Endothelial cell of umbilical vein (primary cell): ENCODE data around the gene MPC2. TPM values are rescaled to one million over a fixed set of nuclear protein-coding genes. Genes with fewer than 3 reads are reported as not detected.

Source experiments
- BruUV-seq: library from RNA; stranded (reverse); fragments of 400-500 nt; replicated peaks from 2 replicates; lab custom pipeline; 2021; lab: Mats Ljungman, UMichigan
- CTCF ChIA-PET: fragments of 300-600, 350-600 bp; sonication (Branson Sonifier 250); formaldehyde crosslinking; loops from one replicate; lab custom pipeline; 2021; ENCODE audit warnings: antibody characterized with exemption, inconsistent platforms; lab: Charles Lee
- POLR2A ChIA-PET: fragments of 300-600, 350-600 bp; sonication (Branson Sonifier 250); formaldehyde crosslinking; loops from one replicate; lab custom pipeline; 2021; ENCODE audit warnings: antibody characterized with exemption, inconsistent platforms; lab: Charles Lee
- DNase-seq: peaks from one replicate; pipeline ENCODE4 v3.0.0-alpha.2; 2011; ENCODE audit warnings: low read depth, low spot score
- FAIRE-seq: peaks from 2 replicates; lab custom pipeline; 2011; peaks lifted over from hg19 to GRCh38; lab: Jason Lieb, UNC
- H2AFZ ChIP-seq: 2 replicates; pipeline ENCODE4 v1.6.0; 2012; ENCODE audit warnings: low read depth, low read length, control low read depth, inconsistent platforms
- H3K27ac ChIP-seq: 2 replicates; pipeline ENCODE4 v1.5.1; 2011; ENCODE audit warnings: low read depth, mild to moderate bottlenecking, control low read depth, low read length, moderate library complexity; ENCODE audit not compliant: insufficient read depth
- H3K27me3 ChIP-seq, 2 experiments: 2 replicates each; pipeline versions ENCODE4 v1.6.0 to v1.6.1; 2011; ENCODE audit warnings: low read length in 2 of 2, mixed read lengths in 1 of 2; ENCODE audit not compliant: control insufficient read depth in 2 of 2, insufficient read depth in 2 of 2
- H3K36me3 ChIP-seq, 2 experiments: 2 replicates in 1 of 2; 3 replicates in 1 of 2; pipeline ENCODE4 v1.5.1; 2011; ENCODE audit warnings: low read length in 2 of 2, mild to moderate bottlenecking in 1 of 2, moderate library complexity in 1 of 2; ENCODE audit not compliant: control insufficient read depth in 2 of 2, insufficient read depth in 2 of 2; ENCODE audit errors: extremely low read depth in 1 of 2
- H3K4me1 ChIP-seq: 3 replicates; pipeline ENCODE4 v1.5.1; 2011; ENCODE audit warnings: mild to moderate bottlenecking, low read length; ENCODE audit not compliant: control insufficient read depth, insufficient read depth; ENCODE audit errors: extremely low read depth
- H3K4me2 ChIP-seq: 2 replicates; pipeline ENCODE4 v1.6.1; 2011; ENCODE audit warnings: low read length, control low read depth, mixed read lengths; ENCODE audit not compliant: insufficient read depth
- H3K4me3 ChIP-seq, 3 experiments: fragments of 200-600 bp in 1 of 3; sonication (generic), shearing (Covaris generic) in 1 of 3; replicated peaks in 1 of 3; 2 replicates each; pipeline ENCODE4 v1.5.1; 2011 to 2016; ENCODE audit warnings: control low read depth in 3 of 3, low read length in 3 of 3, mild to moderate bottlenecking in 2 of 3, inconsistent platforms in 1 of 3, low read depth in 1 of 3, moderate library complexity in 1 of 3; ENCODE audit not compliant: insufficient read depth in 1 of 3
- H3K79me2 ChIP-seq: 2 replicates; pipeline ENCODE4 v1.6.0; 2012; ENCODE audit warnings: low read length, inconsistent platforms; ENCODE audit not compliant: control insufficient read depth, insufficient read depth
- H3K9ac ChIP-seq: replicated peaks from 2 replicates; pipeline ENCODE3; 2011; ENCODE audit warnings: low read length, control low read depth; ENCODE audit not compliant: insufficient read depth; ENCODE audit errors: extremely low read depth
- H3K9me1 ChIP-seq: replicated peaks from 3 replicates; pipeline ENCODE4 v1.6.0; 2011; ENCODE audit warnings: mild to moderate bottlenecking, low read length; ENCODE audit not compliant: control insufficient read depth, insufficient read depth; ENCODE audit errors: extremely low read depth
- H3K9me3 ChIP-seq: replicated peaks from 2 replicates; pipeline ENCODE4 v1.5.1; 2012; ENCODE audit warnings: low read length, inconsistent platforms; ENCODE audit not compliant: control insufficient read depth, insufficient read depth
- H4K20me1 ChIP-seq: replicated peaks from 2 replicates; pipeline ENCODE3; 2011; ENCODE audit warnings: mild to moderate bottlenecking, low read length; ENCODE audit not compliant: control insufficient read depth, insufficient read depth; ENCODE audit errors: extremely low read depth
- EZH2 ChIP-seq: IDR thresholded peaks from 2 replicates; pipeline ENCODE4 v1.6.1; 2012; ENCODE audit warnings: borderline replicate concordance, low read depth, mild to moderate bottlenecking, moderate library complexity, low read length, inconsistent platforms; ENCODE audit not compliant: severe bottlenecking
- FOS ChIP-seq: IDR thresholded peaks from 2 replicates; pipeline ENCODE4 v1.6.1; 2011; ENCODE audit warnings: mild to moderate bottlenecking, low read length, moderate library complexity, borderline replicate concordance; ENCODE audit not compliant: insufficient read depth
- GATA2 ChIP-seq: IDR thresholded peaks from 2 replicates; pipeline ENCODE4 v1.7.0; 2011; ENCODE audit warnings: low read depth, mild to moderate bottlenecking, moderate library complexity, mixed read lengths, low read length; ENCODE audit not compliant: insufficient read length, insufficient read depth
- JUN ChIP-seq: IDR thresholded peaks from 2 replicates; pipeline ENCODE4 v1.6.1; 2011; ENCODE audit warnings: borderline replicate concordance, low read depth; ENCODE audit not compliant: insufficient read length, insufficient read depth
- MYC ChIP-seq: IDR thresholded peaks from one replicate; pipeline ENCODE4 v1.6.1; 2011; ENCODE audit warnings: mild to moderate bottlenecking, low read depth, low read length
- POLR2A ChIP-seq: IDR thresholded peaks from 2 replicates; pipeline ENCODE4 v1.6.1; 2012; ENCODE audit warnings: low read depth, mild to moderate bottlenecking, control low read depth, low read length
- POLR2AphosphoS5 ChIP-seq: IDR thresholded peaks from 2 replicates; pipeline ENCODE4 v1.6.1; 2012; ENCODE audit warnings: low read depth, mild to moderate bottlenecking, control low read depth, low read length, moderate library complexity; ENCODE audit not compliant: insufficient read depth
- dilution Hi-C: fragments of 300-500 bp; cut with MboI; formaldehyde crosslinking; loops from one replicate; pipeline ENCODE4 v1.15.0; 2019; ENCODE audit warnings: low sequenced_read_pairs; ENCODE audit not compliant: extremely low pct_ligation_motif_present
- intact Hi-C: fragments of 100-400 bp; cut with micrococcal nuclease; formaldehyde crosslinking; loops from one replicate; pipeline ENCODE4 v1.10.0; 2022
- polyA plus RNA-seq, 4 experiments: library from polyadenylated mRNA; depleted of rRNA in 3 of 4; stranded (reverse) in 3 of 4; unstranded in 1 of 4; fragments of >200 nt; gene quantifications; 2 replicates each; pipeline versions ENCODE4 v1.2.1 to v1.2.3, GENCODE V29; 2011 to 2012; ENCODE audit warnings: missing spikeins in 1 of 4
- total RNA-seq: library from RNA; stranded (reverse); gene quantifications from 2 replicates; pipeline ENCODE4 v1.2.3, GENCODE V29; 2021
- TF ChIP-seq, protein P1 (sequence below): IDR thresholded peaks from 2 replicates; pipeline ENCODE4 v1.6.1; 2011; ENCODE audit not compliant: insufficient read depth, insufficient read length
- TF ChIP-seq, protein P2 (sequence below), 2 donors: IDR thresholded peaks; 1 replicate in 1 of 2; 2 replicates in 1 of 2; pipeline ENCODE4 v1.5.1; 2011; ENCODE audit warnings: low read length in 2 of 2, mild to moderate bottlenecking in 2 of 2, moderate library complexity in 2 of 2, control low read depth in 1 of 2, inconsistent platforms in 1 of 2, low read depth in 1 of 2; ENCODE audit not compliant: insufficient read depth in 1 of 2; ENCODE audit errors: extremely low read depth in 1 of 2

MPC2 gene
- total and polyA plus RNA-seq, 2 donors (not counting 3 experiments of a cell fraction or from before 2014, with no cell fraction given), result 14.9 to 35.8 TPM

DNA sequence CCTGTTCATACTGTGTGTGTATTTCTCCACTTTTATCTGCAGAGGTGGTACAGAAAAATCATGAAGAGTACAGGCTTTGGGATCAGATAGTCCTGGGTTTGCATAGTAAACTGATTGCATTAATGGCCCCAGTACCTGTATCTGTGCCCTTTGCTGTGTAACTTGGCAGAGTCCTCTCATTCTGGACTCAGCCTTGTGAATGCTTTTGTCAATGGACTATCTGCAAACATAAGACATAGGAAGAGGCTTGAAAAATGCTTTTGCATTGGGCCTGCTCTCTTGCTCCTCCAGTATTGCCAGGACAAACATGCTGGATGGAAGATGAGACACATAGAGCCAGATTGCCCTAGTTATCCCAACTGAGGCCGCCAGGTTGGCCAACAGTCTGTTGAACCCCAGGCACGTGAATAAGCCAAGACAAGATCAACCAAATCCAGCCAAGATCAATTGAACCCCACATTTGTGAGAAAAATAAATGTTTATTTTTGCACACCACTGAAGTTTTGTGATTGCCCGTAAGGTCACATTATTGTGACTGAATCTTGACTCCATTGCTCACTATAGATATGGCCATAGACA is 60.2 kb downstream of the MPC2 start:
- TF ChIP-seq, protein P1, sequence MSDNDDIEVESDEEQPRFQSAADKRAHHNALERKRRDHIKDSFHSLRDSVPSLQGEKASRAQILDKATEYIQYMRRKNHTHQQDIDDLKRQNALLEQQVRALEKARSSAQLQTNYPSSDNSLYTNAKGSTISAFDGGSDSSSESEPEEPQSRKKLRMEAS, result no peak
- no peak for TF ChIP-seq FOS
- no peak for TF ChIP-seq MYC
- no peak for TF ChIP-seq POLR2A
- no peak for TF ChIP-seq JUN
- TF ChIP-seq EZH2, result no peak
- no peak for TF ChIP-seq GATA2
- Histone ChIP-seq H3K36me3 (no peaks in the 10 kb centered on the region), H3K4me2 (no peak overlapping the region), H2AFZ (no peak overlapping the region), H3K9me1 (no peaks in the 10 kb centered on the region), H4K20me1 (no peaks in the 10 kb centered on the region), H3K27me3 (no peaks in the 10 kb centered on the region), H3K9me3 (no peaks in the 10 kb centered on the region), H3K9ac (no peak overlapping the region), H3K4me1 (no peaks in the 10 kb centered on the region), H3K4me3 (no peak overlapping the region), H3K79me2 (no peaks in the 10 kb centered on the region), H3K27ac (no peak overlapping the region)
- ChIA-PET CTCF (no interaction called here), POLR2A (no interaction called here)
- intact Hi-C loops, result no loop called here
- no TSS peak for BruUV-seq
- FAIRE-seq (no peak), DNase-seq (no peak)
- dilution Hi-C loops, result no loop called here

DNA sequence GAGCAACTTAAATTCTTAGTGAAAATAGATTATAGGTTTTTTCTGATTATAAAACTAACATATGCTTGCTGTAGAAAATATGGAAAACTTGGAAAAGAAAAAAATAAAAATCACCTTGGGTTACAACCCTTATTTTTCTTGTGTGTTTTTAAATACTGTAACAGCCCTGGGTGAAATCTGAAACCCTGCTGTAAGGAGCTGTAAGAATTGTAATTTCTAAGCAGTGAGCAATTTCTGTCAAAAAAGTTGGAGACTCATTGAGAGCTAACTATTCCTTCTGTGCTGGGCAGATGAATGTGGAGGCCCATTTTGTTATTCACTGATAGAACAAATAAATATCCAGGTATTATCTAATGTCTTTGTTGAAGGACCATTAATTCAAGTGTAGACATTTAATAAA is 65.5 kb downstream of the MPC2 start:
- H3K9me1 ChIP-seq, result no peaks in the 10 kb centered on the region
- intact Hi-C loops, result no loop called here
- H3K9ac ChIP-seq, result no peak overlapping the region

More for the DNA sequence above, 65.5 kb downstream of the MPC2 start:
- H3K27me3 ChIP-seq, result no peaks in the 10 kb centered on the region
- H3K27ac ChIP-seq, result no peak overlapping the region
- dilution Hi-C loops, result no loop called here
- H3K79me2 ChIP-seq, result no peaks in the 10 kb centered on the region
- no TSS peak for BruUV-seq
- H3K36me3 ChIP-seq, result no peaks in the 10 kb centered on the region
- no peaks in the 10 kb centered on the region for H4K20me1 ChIP-seq
- H2AFZ ChIP-seq, result no peak overlapping the region
- H3K4me2 ChIP-seq, result no peak overlapping the region
- DNase-seq, result no peak
- no peak for TF ChIP-seq GATA2
- TF ChIP-seq, protein P1, result no peak
- TF ChIP-seq, protein P2, sequence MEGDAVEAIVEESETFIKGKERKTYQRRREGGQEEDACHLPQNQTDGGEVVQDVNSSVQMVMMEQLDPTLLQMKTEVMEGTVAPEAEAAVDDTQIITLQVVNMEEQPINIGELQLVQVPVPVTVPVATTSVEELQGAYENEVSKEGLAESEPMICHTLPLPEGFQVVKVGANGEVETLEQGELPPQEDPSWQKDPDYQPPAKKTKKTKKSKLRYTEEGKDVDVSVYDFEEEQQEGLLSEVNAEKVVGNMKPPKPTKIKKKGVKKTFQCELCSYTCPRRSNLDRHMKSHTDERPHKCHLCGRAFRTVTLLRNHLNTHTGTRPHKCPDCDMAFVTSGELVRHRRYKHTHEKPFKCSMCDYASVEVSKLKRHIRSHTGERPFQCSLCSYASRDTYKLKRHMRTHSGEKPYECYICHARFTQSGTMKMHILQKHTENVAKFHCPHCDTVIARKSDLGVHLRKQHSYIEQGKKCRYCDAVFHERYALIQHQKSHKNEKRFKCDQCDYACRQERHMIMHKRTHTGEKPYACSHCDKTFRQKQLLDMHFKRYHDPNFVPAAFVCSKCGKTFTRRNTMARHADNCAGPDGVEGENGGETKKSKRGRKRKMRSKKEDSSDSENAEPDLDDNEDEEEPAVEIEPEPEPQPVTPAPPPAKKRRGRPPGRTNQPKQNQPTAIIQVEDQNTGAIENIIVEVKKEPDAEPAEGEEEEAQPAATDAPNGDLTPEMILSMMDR (IDR thresholded peaks at IDR 0.05; ENCODE audit: extremely low read depth in 1 of 2, insufficient read depth in 1 of 2, low read depth in 1 of 2, low read length in 2 of 2), result no peak
- no peak for TF ChIP-seq POLR2A
- TF ChIP-seq FOS, result no peak
- no peak for TF ChIP-seq JUN
- TF ChIP-seq EZH2, result no peak
- TF ChIP-seq MYC, result no peak
- TF ChIP-seq POLR2AphosphoS5, result no peak
- POLR2A ChIA-PET, result no interaction called here
- H3K4me3 ChIP-seq, result no peak overlapping the region
- no peaks in the 10 kb centered on the region for H3K9me3 ChIP-seq
- no peaks in the 10 kb centered on the region for H3K4me1 ChIP-seq
- no peak for FAIRE-seq
- CTCF ChIA-PET, result interaction anchor here (0.7 to 2.3 kb wide), 4 partner anchors 10 to 16 kb away, joined by 3 to 8 read pairs (median 4); no protein-coding TSS in a partner anchor
